ENCODE results near the gene ZNF837.
"Not testable (repeated sequence)": the region's sequence is repeated elsewhere in the genome, so short reads cannot be mapped to it uniquely, and the experiment has no call there.

The ZNF837 gene

DNA sequence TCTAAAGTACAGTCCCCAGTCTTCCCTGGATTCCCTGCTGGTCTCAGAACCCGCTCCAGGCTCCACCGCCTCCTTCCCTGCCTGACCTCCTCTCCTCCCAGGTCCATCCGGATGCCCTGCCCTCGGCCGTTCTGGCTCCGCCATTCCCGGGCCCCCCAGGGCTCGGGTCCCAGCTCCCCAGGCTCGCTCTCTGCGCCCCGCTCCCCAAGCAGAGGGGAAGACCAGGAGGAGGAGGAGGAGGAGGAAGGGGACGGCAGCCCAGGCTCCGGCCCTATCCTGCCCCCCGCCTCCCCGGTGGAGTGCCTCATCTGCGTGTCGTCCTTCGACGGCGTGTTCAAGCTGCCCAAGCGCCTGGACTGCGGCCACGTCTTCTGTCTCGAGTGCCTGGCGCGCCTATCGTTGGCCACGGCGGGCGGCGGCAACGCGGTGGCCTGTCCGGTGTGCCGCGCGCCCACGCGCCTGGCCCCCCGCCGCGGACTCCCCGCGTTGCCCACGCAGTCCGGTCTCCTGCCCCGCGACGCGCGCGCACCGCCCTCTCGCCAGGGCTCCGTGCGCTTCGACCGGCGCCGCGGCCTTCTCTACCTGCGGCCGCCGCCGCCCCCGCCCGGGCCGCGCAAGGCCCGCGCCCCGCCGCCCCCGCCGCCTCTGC is 15.3 kb upstream of the ZNF837 start:
- DNase-seq: no peak

GRCh38 chr19:58395220-58395978 is 14.6 kb upstream of the ZNF837 start, which contains the start of gene RNF225:
Gene RNF225, plus strand, starts transcription at chr19:58395656. Its CDS starts 434 bp downstream, at chr19:58396090.
- peak; percentile 33 for DNase-seq

- DNase-seq: no peak
Measured at GRCh38 chr19:58394821-58395219, 14.0 kb upstream of the ZNF837 start.

- no peak for DNase-seq
Measured at GRCh38 chr19:58393725-58394033, 12.8 kb upstream of the ZNF837 start.

DNA sequence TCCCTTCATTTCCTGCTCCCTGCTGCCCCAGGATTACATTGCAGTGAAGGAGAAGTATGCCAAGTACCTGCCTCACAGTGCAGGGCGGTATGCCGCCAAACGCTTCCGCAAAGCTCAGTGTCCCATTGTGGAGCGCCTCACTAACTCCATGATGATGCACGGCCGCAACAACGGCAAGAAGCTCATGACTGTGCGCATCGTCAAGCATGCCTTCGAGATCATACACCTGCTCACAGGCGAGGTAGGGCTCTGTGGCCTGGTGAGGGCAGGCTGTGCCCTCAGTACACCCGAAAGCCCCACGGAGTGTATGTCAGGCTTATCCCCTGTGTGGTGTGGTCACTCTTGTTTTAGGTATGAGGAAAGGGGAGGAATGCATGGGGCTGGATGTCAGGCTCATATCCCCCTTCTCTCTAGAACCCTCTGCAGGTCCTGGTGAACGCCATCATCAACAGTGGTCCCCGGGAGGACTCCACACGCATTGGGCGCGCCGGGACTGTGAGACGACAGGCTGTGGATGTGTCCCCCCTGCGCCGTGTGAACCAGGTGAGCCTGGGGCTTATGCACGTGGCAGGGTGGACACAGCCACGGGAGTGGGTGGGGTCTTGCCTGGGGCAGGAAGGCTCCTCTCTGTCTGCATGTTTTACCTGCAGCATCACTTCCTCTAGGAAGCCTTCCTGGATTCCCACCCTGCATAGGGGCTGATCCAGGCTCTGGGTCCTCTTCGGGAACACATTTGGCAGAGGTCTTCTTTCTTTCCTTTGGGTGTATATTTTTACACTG is 12.3 kb upstream of the ZNF837 start:
- no peak for DNase-seq

DNA sequence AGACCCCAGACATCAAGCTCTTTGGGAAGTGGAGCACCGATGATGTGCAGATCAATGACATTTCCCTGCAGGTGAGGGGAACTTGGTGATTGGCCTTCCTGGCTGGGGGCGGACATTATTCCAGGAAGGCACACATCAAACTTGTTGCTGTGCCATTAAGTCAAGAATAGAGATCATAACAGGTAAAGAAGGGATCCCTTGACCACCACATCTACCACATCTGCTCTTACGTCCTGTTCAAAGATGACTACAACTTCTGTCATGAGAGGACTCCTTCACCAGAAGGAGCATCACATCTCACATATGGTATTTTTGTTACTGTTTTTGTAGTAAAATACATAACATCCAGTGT is 7.3 kb upstream of the ZNF837 start:
- DNase-seq: no peak

DNA sequence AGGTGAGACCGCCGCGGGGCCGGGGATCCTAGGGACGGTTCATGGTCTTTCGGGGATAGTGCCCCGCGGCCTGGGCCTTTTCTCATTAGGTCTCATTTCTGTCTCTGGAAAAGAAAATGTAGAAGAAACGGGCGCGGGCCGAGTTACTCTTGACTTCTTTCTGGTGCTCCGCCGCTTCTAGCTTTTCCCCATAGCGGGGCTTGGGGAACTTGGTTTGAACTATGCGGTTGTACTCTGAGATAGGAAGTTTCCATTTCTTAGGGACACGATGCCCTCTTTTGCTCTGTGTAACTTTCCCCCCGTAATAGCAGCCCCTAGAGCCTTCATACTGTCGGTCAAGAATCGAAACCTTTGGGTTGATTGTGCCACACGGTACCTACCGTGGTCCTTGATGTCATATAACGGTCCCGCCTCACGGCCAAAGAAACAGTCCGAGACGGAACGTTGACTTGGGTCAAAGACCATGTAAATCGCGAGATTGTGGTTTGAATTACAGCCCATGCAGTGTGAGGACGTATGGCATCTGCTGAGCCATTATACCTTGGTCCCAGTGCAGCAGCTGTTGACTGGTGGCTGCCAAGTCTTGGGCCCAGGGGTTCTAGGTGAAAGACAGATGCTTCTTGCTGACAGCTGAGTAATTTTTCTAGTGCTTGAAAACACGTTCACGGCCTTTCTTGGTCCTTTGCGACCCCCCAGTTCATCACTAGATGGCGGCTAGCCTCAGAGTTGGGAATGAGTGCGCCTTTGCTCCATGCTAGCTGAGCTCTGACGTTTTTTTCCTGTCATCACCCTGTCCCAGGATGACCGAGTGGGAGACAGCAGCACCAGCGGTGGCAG is 6.7 kb upstream of the ZNF837 start:
- peak; percentile 34 for DNase-seq

DNA sequence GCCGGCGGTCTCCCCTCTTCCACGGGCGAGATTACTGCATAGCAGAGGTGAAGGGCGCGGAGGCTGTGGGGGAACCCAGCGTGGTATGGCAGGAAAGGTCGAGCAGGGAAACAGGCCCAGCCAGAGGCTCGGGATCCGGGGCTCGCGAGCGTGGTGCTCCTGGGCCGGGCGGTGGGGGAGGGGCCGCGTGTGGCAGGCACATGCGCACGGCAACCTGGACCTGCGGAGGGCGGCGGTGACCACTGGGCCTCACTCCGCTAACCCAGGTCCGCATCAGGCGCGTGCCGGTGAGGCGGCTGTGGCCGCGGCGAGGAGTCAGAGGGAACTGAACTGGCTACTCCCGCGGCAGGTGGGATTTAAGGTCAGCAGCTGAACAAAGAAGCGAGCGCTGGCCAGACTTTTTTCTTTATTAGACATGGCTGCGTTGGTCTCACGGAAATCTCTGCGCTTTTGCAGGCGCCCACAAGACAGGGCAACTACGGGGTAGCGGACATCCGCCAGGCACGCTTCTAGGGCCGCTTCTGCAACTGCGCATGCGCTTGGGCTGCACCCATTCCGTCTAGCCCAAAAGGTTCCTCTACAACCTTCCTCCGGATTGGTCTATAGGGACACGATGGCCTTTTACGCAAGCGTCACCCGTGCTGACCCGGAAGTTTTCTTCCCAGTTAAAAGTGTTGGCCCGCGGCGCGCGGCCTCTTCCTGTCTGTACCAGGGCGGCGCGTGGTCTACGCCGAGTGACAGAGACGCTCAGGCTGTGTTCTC is 5.9 kb upstream of the ZNF837 start, which contains the start of gene RPS5:
RPS5 (plus strand) TSS at position 694 of the 762 bp plus-strand sequence. CDS start 869 bp downstream, outside the sequence.
- peak; percentile 99 for DNase-seq

DNA sequence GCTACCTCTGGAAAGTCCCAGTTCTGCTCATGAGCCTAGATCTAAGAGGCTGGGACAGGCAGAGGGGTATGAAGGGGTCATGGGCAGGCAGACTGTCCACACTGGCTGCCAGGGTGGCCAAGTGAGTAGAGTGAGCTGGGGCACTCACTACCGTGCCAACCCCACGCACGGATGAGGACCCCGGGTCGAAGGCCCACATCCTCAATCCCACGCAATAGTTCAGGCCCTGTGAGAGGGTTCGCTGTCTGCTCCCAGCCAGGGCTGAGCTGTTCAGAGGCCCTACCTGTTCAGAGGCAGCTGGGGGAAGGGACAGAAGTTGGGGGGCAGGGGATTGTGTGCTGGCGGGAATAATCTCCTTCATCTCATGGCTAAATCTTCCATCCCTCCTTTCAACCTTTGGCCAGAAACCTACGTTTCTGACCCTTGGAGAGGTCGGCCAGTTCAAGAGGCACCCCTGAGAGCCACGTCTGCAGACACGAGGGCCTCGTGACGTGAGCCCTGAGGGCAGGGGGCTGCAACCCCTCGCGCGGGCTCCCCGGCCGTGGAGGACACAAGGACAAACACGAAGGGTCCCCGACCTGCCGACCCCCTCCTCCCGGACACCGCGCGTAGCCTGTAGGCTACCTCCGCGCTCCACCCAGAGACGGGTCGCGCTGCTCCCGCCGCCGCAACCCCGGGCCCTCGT is 5.2 kb upstream of the ZNF837 start:
- peak; percentile 51 for DNase-seq

DNA sequence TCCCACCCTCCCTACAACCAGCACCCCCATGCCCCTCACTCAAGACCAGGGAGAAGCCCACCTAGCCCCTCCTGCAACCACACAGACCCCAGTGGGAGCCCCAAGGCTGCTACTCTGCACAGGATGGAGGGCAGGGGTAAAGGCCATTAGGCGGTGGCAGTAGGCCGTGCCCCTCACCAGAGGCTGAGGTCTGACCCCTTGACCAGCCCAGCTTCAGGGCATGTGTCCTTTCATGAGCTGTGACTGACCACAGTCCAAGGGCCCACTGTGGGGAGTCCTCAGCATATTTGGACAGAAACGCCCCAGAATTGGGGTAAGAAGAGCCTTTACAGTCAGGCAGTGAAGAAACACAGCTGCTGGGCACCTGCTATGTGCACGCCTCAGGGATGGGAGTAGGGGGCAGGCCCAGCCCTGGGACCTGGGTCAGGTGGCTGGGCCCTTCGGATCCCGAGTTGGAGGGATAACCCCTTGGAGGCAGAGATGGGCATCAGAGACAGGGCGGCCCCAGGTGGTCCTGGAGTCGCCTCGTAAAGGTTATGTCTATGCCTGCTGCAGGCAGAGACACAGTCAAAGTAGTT is 4.6 kb upstream of the ZNF837 start:
- DNase-seq: no peak

- DNase-seq: no peak
Measured at GRCh38 chr19:58382997-58383603, 2.3 kb upstream of the ZNF837 start.

- peak; percentile 53 for DNase-seq
Measured at GRCh38 chr19:58381460-58382212, 806 bp upstream of the ZNF837 start.

DNA sequence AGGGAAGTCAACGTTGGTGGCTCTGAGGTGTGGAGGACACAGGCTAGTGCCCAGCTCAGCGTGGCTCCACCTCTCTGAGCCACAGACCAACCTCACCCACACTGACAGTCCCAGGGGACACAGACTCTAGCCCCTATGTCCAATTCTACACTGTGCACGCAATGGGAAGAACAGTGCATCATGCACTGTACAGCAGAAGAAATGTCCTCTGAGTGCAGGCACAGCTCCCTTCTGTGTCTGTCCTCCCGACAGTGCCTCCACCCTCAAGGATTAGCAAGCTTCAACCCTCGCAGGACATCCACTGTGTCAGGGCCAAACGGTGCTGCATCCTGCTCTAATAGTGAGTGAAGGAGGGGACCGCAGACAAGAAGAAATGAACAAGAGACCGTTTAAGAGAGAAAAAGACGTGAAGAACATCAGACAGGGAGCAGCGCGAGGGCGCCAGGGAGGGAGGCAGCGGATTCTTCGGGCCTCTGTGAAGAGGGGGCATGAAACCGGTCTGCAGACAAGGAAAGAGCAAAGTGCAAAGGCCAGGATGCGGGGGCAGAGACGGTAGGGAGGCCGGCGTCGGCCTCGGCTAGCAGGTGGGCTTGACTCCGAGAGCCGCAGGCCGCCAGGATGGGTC is 681 bp downstream of the ZNF837 start:
- no peak for DNase-seq

DNA sequence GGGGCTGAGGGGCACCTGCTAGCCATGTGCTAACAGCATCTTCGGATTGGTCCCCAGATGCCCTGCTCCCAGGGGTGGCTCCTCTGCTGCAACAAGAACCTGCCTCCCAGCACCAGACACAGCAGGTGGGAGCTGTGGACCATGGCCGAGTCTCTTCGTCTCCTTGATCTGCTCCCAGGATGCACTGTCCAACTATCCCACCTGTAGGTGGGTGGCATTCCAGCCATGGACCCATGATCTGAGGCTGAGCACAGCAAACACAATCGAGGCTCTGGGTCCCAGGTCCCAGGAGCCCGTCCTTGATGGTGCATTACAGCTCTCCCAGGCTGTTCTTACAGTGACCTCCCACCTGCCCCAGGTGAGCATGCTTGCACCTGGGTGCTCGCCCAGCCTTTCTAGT is 1.6 kb downstream of the ZNF837 start:
- no peak for DNase-seq

DNA sequence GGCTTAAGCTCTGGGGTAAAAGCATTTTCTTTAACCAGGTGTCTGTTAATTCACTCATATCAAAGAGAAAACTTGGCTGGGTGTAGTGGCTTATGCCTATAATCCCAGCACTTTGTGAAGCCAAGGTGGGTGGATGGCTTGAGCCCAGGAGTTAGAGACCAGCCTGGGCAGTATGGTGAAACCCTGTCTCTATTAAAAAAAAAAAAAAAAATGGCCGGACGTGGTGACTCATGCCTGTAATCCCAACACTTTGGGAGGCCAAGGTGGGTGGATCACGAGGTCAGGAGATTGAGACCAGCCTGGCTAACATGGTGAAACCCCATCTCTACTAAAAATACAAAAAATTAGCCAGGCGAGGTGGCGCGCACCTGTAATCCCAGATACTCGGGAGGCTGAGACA is 4.1 kb downstream of the ZNF837 start:
- not testable (repeated sequence) for DNase-seq

- DNase-seq: no peak
Measured at GRCh38 chr19:58374200-58374599, 6.6 kb downstream of the ZNF837 start.

DNA sequence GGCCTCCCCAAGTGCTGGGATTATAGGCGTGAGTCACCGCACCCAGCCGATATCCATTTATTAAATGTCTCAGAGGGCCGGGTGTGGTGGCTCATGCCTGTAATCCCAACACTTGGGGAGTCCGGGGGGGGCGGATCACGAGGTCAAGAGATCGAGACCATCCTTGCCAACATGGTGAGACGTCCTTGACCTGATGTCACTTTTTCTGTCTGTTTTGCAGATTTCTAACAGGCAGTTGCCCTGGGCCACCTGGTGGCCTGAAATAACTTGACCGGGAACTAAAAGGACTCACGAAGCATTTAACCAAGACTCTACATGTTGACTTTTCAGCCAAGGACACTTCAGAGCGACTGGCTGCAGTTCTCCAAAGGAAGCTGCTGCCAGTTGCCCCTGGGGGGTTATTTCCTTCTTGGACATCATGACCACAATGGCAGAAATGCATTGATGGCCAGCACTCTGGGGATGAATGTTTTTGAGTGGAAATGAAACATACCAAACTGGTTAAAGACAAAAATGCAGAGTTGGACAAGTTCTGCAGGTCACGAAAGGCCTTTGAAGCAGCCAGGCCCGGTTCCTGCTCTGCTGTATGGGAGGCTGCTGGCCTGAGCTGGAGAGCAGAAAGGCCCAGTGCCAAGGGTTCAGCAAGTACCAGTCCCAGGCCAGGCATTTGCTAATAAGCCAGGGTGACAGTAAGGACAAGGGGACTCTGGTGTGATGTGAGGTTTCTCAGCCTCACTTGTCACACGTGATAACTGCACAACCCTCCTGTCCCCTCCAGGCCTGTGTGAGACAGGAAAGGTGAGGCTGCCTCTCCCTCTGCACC is 8.3 kb downstream of the ZNF837 start:
- DNase-seq: no peak

- no peak for DNase-seq
Measured at GRCh38 chr19:58368561-58369360, 12.1 kb downstream of the ZNF837 start.
